GM12865 (cell line): ENCODE measurements around the gene OR8B4.

Experiments used
- DNase-seq: peaks from one replicate; pipeline ENCODE4 v3.0.0; 2010; ENCODE audit warnings: low read depth
- H3K4me3 ChIP-seq: 2 replicates; pipeline ENCODE4 v1.5.1; 2011; ENCODE audit warnings: mild to moderate bottlenecking, low read depth, low read length, control low read depth
- TF ChIP-seq, protein P1 (sequence below): IDR thresholded peaks from 2 replicates; pipeline ENCODE4 v1.5.1; 2011; ENCODE audit warnings: low read length, control low read depth, low read depth, inconsistent platforms; ENCODE audit not compliant: insufficient read depth; ENCODE audit errors: missing control alignments

OR8B4 gene, protein sequence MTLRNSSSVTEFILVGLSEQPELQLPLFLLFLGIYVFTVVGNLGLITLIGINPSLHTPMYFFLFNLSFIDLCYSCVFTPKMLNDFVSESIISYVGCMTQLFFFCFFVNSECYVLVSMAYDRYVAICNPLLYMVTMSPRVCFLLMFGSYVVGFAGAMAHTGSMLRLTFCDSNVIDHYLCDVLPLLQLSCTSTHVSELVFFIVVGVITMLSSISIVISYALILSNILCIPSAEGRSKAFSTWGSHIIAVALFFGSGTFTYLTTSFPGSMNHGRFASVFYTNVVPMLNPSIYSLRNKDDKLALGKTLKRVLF

DNA sequence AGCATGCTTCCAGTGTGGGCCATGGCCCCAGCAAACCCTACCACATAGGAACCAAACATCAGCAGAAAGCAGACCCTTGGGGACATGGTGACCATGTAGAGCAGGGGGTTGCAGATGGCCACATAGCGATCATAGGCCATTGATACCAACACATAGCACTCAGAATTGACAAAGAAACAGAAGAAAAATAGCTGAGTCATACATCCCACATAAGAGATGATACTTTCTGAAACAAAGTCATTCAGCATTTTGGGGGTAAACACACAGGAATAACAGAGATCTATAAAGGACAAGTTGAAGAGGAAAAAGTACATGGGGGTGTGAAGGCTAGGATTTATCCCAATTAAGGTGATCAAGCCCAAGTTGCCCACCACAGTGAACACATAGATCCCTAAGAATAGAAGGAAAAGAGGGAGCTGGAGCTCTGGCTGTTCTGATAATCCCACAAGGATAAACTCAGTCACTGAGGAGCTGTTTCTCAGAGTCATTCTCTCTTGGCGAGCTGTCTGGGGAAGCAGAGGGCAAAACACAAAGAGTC, at the start of gene OR8B4:
TSS of gene OR8B4 (minus strand) at position 488 of the 538 bp plus-strand sequence. CDS start at position 488, 0 bp downstream.
- TF ChIP-seq, protein P1, sequence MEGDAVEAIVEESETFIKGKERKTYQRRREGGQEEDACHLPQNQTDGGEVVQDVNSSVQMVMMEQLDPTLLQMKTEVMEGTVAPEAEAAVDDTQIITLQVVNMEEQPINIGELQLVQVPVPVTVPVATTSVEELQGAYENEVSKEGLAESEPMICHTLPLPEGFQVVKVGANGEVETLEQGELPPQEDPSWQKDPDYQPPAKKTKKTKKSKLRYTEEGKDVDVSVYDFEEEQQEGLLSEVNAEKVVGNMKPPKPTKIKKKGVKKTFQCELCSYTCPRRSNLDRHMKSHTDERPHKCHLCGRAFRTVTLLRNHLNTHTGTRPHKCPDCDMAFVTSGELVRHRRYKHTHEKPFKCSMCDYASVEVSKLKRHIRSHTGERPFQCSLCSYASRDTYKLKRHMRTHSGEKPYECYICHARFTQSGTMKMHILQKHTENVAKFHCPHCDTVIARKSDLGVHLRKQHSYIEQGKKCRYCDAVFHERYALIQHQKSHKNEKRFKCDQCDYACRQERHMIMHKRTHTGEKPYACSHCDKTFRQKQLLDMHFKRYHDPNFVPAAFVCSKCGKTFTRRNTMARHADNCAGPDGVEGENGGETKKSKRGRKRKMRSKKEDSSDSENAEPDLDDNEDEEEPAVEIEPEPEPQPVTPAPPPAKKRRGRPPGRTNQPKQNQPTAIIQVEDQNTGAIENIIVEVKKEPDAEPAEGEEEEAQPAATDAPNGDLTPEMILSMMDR = no peak
- DNase-seq = no peak
- no peak within 1 kb of the TSS for H3K4me3 ChIP-seq

DNA sequence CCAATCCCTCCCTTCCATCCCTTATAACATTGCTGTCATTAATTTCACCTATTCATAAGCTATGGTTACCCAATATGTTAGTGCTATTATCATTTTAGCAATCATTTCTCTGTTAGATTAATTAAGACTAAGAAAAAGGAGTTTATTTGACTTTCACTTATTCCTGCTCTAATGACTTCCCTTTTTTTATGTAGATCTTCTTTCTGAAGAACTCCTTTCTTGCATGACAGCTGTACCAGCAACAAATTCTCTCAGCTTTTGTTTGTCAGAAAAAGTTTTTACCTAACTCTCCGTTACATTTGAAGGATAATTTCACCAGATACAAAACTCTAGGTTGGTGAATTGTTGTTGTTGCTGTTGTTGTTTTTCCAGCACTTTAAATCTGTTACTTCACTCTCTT, 49.4 kb upstream of the OR8B4 start:
- no peak for DNase-seq
- H3K4me3 ChIP-seq = no peak overlapping the region
- TF ChIP-seq, protein P1 = no peak

DNA sequence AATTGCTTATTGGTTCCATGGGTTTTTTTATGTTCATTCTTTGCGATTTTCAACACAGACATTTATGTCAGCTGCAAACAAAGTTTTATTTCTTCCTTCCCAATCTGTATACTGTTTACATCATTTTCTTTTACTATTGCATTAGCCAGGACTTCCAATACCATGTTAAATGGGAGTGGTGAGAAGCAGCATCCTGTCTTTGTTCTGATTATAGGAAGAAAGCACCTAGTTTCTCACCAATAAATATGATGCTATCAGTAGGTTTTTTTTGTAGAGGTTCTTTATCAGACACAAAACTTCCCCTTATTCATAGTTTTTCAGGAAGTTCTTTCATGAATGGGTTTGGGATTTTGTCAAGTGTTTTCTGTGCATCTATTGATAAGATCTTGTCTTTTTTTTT, 48.8 kb upstream of the OR8B4 start:
- TF ChIP-seq, protein P1 = no peak
- H3K4me3 ChIP-seq = no peak overlapping the region
- DNase-seq = no peak

DNA sequence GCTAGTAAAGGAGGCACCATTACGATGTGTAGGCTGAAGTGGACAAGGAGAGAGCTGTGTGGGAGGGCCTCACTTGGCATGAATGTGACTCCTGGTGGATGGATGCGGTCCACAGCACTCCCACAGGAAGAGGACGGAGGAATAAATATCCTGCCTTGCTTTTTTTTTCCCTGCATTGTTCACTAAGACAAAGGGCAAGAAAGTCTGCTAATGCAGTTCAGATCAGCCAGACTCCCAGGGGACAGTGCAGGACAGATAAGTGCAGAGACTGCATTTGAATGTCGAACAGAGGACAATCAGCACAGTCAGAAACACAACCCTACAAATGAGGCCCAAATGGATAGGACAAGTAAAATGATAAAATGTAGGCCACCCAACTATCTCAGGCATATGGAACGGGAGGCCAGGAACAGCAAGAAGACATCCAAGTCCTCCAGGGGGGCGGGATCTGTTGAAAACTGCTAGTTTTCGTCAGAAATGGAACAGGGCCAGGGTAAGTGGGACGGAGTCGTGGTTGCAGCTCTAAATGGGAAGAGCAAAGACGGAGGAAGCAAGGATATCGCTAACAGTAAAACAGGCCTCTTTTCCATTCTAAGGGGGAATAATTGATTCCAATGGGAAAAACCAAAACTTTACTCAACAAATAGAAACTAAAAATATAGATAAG, 46.0 kb upstream of the OR8B4 start:
- H3K4me3 ChIP-seq = no peak overlapping the region
- DNase-seq = no peak
- TF ChIP-seq, protein P1 = no peak

DNA sequence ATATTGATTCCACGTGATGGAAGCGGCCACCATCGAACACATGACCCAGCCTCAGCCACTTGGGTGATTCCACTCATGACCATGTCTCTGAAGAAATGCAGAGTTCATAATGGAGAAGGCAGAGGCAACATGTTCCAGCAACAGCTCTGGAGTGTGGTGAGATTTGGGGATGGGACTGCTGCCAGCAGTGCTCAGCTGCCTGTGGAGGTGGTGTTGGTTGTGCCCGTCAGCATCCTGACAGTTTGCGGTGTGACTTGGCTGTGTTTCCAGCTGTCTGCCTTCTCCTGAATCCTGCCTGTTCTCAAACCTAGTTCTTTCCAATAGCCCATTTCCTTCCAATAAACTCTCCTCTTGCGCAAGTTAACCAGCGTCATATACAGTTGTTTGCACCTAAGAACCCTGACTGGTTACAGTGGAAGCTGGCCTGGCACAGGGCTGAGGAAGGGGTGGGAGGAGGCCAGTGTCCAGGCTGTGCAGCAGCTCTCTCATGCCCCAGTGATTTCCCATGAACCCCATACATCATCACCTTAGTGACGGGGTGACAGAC, 42.8 kb upstream of the OR8B4 start:
- no peak overlapping the region for H3K4me3 ChIP-seq
- TF ChIP-seq, protein P1 = no peak
- no peak for DNase-seq

DNA sequence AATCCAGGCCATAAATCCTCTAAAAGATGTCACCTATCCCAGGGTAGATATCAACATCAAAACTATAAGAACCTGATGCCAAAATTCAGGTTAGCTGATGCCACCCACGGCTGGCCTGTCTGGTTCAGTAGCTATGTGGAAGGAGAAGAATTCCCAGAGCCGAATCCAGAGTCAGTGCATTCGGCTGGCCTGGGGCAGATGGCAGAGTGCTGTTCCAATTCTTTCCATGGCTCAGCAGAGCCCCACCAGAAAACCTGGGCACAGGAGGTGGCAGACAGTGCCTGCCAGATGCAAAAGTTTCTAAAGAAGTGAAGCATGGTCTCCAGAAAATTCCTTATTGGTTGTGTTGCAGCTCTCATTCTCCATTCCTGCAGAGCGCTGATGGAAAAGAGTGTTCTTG, 40.7 kb upstream of the OR8B4 start:
- TF ChIP-seq, protein P1 = no peak
- H3K4me3 ChIP-seq = no peak overlapping the region
- no peak for DNase-seq
